Left lobe of liver (tissue), 2 donors: ENCODE data around the gene KARS1. TPM values are rescaled to one million over a fixed set of nuclear protein-coding genes. Genes with fewer than 3 reads are reported as not detected.

Source experiments
- ATAC-seq: fragments of 200-7000 bp; cut with Tn5 transposase; one replicate; pipeline ENCODE4 v1.9.1; 2020; ENCODE audit warnings: mild to moderate bottlenecking, moderate library complexity
- DNase-seq: peaks from one replicate; pipeline ENCODE4 v3.0.0-alpha.2; 2020; ENCODE audit warnings: low spot score
- total RNA-seq: library from RNA; stranded (reverse); gene quantifications from one replicate; pipeline ENCODE4 v1.2.1, GENCODE V29; 2021
- donor health status: DM: no; HTN: no; CAD: no; lungs with moderate emphysema.
- donor health status: DM: no; HTN: yes; CAD: no.

The KARS1 gene
- total RNA-seq, result 41.2 TPM

DNA sequence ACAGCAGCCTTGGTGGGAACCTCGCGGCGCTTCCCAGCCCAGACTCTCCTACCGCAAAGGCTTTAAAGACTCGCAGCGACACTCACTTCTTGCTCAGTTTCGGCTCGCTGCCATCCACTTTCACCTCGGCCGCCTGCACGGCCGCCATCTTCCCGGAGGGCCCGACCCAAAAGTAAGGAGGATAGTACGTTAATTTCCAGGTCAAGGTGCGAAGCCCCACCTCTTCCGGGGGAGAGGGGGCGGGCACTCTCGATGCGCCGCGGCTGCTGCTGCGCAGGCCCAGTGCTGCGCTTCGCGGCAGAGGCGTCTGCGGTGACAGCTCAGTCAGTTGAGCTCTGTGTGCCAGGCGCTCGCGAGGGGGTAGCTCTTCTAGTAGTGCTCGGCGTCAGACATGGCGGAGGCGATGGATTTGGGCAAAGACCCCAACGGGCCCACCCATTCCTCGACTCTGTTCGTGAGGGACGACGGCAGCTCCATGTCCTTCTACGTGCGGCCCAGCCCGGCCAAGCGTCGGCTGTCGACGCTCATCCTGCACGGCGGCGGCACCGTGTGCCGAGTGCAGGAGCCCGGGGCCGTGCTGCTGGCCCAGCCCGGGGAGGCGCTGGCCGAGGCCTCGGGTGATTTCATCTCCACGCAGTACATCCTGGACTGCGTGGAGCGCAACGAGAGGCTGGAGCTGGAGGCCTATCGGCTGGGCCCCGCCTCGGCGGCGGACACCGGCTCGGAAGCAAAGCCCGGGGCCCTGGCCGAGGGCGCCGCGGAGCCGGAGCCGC is at the start of gene KARS1, which contains the start of gene TERF2IP:
KARS1 (minus strand) TSS at position 174 of the 773 bp plus-strand sequence; CDS start at position 148, 26 bp downstream.
TERF2IP (plus strand) TSS at position 282 of the 773 bp plus-strand sequence; CDS start at position 392, 110 bp downstream.
- DNase-seq (peak; percentile 96), ATAC-seq (peak; percentile 96)

DNA sequence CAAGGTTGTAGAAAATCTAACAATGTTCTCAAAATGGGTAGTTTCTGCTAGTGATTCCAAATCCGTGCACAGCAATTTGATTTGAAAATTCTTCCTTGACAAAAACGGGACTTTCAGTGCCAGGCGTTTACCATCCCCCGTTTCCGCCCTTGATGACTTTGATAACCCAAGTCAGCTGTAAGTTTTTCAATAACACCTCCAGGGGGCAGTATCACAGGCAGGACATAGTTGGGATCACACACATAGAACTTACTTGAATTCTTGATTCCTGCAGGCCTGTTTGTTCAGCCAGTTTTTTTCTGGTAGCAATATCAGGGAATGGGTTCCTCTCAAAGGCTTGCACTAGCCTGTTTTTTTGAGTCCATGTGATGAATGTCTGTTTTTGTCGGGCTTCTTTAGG is 48.2 kb upstream of the KARS1 start:
- DNase-seq (no peak), ATAC-seq (no peak)

DNA sequence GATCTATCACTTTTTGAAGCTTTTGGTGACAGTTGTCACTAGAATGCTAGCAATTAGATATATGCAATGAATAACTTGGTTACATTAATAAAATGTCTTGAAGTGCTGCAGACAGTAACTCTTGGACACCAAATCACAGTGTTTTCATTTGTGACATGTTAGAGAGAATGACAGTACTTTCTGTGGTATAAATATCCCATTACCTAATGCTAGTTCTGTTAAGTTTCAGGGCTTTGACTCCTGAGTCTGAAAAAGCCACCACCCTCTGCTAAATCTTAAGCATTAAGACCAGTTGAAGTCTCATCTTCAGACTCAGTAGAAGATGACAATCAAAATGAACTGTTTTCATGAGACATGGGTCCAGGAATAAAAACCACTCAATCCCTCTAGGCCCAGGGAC is 39.9 kb upstream of the KARS1 start:
- ATAC-seq (no peak), DNase-seq (no peak)

DNA sequence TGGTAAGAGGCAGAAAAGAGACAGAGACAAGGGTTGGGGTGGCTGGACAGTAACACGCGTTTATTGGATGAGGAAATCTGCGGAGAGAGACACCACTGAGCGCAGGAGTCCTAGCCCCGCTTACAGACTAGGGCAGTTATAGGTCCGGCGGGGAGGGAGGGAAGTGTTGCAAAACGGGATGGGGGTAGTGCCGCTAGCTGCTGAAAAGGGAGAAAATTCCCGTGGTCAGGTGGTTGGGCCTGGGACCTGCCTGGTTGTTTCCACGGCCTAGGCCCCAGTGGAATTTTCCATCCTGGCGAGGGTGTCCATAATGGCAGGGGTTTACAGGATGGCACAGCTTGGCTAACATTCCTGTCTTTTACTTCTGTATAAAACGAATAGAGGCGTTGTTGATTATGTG is 34.8 kb upstream of the KARS1 start:
- ATAC-seq (no peak), DNase-seq (no peak)

DNA sequence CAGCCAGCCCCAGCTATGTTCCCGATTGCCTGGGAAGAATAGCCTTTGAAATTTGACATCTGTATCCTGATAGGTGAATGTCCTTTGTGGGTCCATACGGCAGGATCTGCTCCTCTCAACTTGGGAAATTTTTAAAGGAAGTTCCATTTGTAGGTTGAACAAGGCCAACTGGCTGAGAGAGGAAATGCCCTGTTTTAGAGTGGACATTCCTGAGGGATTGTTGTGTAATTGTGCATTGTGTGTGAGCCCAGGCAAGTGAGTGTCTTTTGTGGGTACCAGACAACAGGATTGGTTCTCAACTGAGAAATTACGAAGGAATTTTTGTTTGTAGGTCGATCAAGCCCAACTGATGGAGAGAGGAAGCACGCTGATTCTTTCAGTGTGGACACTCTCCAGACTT is 31.9 kb upstream of the KARS1 start:
- DNase-seq (no peak), ATAC-seq (no peak)

DNA sequence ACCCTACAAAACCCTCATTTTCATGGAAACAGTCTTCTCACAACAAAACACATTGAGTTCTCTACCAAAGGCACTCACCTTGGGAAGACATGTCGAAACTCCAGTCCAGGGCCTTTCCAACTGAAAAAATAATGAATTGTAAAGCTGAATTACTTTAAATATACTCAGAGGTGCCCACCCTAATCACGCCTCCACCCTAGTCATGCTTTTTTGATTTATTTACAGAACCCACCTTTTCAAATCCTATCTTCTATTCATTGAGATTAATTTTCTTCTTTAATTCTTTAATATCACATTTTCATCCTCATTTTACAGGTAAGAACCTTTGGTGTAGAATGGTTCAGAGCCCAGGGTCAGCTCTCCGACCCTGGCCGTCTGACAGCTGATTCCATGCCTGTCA is 29.4 kb upstream of the KARS1 start, which contains the start of gene CPHXL2:
CPHXL2 (minus strand) TSS at position 101 of the 400 bp plus-strand sequence; CDS start at position 91, 10 bp downstream.
- ATAC-seq, result no peak

DNA sequence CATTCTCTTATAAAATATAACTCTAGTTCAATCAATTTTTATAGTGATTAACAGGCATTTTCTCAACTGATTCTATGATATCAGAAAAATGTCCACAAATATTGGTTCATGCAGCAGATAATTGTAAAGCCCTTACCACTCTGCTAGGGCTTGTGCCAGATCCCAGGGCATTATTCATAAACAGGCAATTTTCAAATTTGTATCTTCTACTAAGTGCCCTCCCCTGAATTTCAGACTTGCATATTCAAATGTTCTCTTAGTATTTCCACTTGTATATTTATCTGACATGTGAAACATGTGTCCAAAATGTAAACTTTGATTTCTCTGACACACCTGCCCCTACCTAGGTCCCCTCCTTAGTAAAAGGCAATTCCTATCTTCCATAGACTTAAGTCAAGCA is 20.0 kb upstream of the KARS1 start:
- ATAC-seq (no peak), DNase-seq (no peak)

More for the DNA sequence above, 29.4 kb upstream of the KARS1 start, which contains the start of gene CPHXL2:
- DNase-seq, result no peak

DNA sequence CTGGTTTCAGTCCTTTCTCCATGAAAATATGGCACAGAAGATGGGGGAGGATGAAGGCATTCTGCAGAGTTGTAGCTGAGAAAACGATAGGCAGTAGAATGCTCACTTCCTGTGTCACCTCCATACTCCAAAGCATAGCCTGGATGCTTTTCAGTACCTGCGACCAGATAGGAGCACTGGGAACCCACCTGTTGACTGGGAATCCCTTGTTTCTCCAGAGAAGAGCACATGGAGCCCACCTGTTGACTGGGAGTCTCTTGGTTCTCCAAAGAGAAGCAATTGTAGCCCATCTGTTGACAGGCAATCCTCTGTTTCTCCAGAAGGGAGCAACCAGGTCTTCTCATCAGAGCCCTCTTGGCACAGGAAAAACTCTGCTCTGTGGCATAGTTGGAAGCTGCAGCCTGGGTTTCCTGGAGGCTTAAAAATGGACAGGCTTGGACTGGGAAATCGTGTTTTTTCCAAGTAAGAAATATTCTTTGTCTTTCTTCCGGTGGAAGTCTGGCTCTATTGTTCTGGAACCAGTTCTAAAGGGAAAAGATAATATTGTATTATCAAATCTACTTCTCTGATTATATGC is 13.3 kb upstream of the KARS1 start:
- ATAC-seq (no peak), DNase-seq (no peak)

DNA sequence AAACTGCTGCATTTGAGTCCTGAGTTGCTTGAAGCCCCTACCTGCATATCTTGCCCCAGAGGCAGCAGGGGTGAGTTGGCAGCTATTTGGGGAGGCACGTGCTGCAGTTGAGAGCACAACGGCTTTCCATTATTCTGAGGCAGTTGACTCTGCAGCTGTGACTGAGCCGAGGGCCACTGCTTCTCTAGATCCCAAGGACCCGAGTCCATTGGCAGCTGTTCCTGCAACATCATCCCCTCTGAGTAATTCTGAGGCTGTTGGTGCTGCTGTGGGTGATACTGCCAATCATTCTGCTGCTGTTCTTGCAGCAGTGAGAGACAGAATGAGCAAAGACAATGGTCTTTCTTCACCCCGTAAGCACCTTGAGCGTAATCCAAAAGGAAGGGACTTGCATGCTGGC is 12.9 kb upstream of the KARS1 start:
- DNase-seq, result no peak

DNA sequence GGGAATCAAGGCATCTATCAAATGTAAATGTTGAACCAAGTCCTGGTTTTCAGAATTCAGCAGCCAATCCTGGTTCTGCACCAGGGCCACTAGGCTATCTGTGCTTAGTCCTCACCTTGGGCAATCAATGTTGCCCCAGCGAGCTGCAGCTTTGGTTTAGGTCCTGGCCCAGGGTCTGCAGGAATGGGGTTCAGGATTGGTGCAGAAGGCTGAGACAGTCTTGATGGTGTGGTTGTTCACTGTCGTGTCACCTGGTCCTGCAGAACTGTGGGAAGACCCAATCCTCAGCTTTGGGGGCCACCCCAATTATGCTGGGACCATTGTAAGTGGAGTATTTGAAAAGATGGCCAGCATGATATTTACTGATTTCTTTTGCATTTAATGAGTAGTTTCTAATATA is 10.7 kb upstream of the KARS1 start:
- no peak for ATAC-seq
- DNase-seq, result no peak

More for the DNA sequence above, 12.9 kb upstream of the KARS1 start:
- ATAC-seq, result no peak

DNA sequence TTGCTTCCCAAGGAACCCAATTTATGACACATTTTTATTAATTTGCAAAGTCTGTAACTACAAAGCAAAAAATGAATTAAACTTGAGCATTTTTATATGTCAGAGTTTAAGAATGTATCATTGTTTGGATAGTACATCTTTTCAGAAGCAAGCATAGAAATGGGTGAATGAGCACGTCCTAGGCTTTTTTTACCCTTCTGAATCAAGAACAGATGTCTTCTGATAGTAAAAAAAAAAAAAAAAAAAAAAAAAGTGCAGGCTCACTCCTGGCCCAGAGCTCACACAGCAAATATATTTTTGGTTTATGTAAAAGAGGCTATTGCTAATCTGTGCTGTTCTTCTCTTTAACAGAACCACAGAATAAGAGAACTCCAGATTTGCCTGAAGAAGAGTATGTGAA is 6.5 kb upstream of the KARS1 start:
- ATAC-seq, result no peak

DNA sequence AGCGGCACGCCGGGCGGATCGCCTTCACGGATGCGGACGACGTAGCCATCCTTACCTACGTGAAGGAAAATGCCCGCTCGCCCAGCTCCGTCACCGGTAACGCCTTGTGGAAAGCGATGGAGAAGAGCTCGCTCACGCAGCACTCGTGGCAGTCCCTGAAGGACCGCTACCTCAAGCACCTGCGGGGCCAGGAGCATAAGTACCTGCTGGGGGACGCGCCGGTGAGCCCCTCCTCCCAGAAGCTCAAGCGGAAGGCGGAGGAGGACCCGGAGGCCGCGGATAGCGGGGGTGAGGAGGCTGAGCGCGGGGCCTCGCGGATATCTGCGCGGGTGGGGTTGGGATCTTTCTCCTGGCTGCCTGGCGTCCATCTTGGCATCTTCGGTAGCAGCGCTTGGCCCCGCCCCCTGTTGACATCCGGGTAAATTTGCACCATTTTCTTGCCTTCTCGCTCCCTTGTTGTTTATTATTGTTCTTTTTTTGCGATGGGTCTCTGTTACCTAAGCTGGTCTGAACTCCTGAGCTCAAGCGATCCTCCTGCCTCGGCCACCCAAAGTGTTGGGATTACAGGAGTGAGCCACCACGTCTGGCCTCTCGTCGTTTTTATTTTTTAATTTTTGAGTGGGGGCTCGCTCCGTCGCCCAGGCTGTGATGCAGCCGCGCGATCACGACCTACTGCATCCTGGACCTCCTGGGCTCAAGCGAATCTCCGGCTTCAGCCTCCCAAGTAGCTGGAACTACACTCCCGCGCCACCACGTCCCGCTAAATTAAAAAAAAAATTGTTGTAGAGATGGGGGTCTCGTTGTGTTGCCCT is 1.0 kb upstream of the KARS1 start:
- peak; percentile 84 for DNase-seq
- peak; percentile 70 for ATAC-seq

More for the DNA sequence above, 6.5 kb upstream of the KARS1 start:
- DNase-seq, result no peak

DNA sequence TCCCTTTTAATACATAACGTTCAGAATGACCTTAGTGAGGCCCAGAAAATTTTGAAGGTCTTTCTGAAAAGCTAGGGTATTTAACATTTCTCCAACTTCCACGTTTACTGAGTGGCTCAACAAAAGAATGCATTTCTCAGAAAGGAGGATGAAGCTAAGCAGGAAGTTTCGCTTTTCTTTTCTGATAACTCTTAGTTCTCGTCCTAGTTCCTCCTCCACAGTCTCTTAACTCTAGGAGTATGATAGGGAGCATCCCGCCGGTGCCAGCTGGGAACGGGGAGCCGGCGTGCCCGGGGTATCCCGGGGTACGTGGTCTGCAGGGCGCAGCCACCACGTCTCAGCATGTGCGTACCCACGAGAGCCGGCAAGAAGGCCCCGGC is 363 bp downstream of the KARS1 start:
- peak; percentile 19 for ATAC-seq
- no peak for DNase-seq

DNA sequence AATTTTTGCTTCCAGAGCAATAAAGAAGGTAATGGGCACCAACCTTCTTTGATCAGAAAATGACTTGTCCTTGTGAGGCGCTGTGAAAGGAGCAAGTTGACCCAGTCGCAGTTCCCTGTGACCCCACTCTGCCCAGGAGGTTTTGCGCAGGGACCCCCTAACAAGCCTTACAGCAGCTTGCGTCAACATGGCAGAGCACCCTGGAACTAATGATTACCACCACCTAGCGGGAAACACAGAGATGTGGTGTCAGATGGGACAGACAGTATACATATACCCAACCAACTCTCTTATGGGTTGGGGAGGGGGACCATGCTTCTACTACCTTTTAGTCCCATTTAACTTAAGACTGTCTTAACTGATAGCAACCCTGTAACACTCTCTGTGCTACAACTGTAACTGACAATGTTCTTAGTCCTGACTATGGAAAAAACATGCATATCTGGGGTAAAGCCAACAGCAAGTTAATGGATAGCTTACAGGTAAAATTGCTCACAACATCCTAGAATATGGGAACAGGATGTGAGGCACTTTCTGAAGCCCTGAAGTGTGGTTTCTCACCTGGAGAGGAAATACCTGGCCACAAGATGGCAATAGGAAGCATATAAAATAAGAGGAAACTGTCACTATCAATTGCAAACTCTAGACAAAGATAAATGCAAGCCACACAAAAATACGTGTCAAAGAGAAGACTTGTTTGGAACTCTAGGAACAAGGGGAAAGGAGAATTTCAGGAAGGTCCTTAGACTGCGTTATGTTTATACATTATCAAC is 3.0 kb downstream of the KARS1 start:
- DNase-seq (no peak), ATAC-seq (no peak)

DNA sequence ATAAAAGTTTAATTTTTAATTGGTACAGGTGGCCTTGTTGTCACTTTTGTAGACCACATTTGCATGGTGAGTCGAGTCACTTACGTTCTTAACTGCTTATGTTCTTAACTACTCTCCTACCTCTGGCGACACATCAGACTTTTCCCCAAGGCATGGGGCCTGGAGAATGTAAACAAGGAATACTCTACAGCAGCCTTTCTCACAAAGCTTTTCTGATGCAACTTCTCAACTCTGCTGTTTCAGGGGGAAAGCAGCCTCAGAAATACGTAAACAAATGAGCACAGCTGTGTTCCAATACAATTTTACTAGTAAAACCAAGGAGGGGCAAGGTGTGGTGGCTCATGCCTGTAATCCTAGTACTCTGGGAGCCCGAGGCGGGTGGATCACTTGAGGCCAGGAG is 6.9 kb downstream of the KARS1 start:
- DNase-seq, result no peak
- ATAC-seq, result no peak

DNA sequence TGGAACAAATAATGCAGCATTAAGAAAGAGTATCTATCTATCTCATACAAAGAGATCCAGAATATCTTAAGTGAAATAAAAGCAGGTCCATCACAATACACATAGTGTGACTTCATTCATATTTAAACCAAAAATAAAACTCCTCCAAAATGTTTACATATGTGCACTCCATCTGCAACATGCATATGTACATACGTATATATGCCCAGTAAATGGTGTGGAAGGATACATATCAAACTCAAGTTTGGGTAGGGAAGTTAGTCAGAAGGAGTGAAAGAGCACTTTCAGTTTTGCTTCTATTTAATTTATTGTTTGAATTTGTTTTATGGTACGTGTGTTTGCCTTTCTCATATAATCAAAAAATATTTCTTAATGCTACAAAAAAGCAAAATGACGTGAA is 12.4 kb downstream of the KARS1 start:
- ATAC-seq (no peak), DNase-seq (no peak)

DNA sequence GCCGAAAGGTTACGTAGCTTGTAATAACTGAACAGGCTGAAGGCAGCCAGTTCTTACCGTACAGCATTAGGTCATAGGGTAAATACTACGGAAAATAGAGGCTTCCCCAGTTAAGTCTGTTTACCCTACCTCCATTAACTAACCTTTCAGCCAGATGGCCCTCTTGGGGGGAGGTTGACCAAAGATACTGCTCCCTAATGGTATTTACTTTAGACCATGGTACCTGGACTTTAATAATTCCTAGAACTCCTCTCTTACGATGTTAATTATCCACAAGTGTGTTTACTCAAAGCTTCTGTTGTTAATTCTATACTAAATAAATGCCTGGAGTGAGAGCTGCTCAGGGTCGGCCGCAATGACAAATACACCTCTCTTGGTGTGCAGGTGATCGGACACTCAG is 14.6 kb downstream of the KARS1 start:
- DNase-seq (no peak), ATAC-seq (no peak)

DNA sequence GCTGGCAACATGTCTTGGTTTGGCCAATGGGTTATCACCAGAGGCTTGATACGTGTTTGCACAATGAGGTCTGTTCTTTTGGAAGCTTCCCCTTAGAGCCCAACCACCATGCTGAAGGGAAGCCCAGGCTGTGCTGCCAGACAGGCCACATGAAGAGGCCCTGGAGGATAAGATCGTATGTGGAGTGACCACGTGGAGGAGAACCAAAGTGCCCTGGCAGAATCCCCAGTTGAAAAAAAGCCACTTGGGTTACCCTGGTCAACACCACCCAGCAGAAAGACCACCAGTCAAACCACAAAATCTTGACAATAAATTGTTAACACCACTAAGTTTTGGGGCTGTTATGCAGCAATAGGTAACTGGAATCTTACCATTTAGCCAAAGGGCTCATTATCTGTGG is 17.4 kb downstream of the KARS1 start:
- no peak for ATAC-seq
- DNase-seq, result no peak

DNA sequence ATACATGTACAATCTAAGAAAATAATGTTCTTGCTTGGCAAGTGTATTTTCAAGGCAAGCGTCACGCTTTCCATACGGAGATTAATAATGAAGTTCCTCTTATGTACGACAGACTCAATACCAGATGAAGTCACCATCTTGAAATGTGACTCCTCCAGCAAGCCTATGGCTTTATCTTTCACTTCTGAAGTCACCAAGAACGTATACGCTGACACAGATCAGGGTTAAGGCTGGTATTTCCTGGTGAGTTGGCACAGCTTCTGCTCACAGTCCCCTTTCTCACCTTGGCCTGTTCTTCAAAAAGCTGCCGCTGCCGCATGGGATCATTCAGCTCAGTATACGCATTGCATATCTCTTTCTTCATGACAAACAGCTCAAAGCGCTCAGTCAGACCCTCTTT is 18.3 kb downstream of the KARS1 start:
- DNase-seq, result no peak
- no peak for ATAC-seq

DNA sequence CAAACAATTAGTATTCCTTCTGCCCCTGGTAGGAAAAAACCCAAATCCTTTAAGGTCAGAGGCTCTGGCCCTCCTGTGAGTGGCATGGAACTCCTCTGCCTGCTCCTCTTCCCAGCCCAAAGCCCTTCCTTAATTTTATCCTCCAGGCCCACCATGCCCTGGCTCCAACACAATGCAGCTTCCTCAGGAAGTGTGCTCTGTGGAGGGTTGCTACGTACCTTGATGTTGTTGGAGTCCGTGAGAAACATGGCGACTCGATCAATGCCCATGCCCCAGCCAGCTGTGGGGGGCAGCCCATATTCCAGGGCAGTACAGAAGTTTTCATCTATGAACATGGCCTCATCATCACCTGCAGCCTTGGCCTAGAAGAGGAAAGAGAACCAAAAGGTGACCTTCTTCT is 19.1 kb downstream of the KARS1 start:
- DNase-seq, result no peak
- ATAC-seq, result no peak

DNA sequence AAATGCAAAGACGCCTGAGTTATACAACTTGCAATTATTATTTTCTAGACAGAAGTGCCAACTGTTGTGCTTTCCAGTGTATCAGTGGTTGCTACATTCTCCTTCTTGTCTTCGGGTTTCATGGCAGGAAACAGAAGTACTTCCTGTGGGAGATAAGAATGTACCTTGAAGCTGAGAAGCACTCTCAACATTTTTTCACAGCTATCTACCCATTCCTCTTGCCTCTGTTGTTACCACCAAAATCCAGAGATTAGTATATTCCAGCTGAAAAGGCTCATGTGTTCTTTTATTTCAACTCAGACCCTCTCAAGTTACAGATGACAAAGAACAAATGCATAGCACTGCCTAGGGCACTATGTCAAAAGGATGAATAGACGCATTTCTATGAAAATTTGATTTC is 19.6 kb downstream of the KARS1 start:
- ATAC-seq, result no peak

More for the DNA sequence above, 19.6 kb downstream of the KARS1 start:
- no peak for DNase-seq
